HG02763 (cell line): ENCODE results near the gene SLC25A36.

Experiments
- ATAC-seq: cut with Tn5 transposase; IDR thresholded peaks from one replicate; pipeline ENCODE4 v1.9.1; 2021; ENCODE audit warnings: mild to moderate bottlenecking, moderate library complexity; ENCODE audit not compliant: unreplicated experiment

Gene SLC25A36, protein sequence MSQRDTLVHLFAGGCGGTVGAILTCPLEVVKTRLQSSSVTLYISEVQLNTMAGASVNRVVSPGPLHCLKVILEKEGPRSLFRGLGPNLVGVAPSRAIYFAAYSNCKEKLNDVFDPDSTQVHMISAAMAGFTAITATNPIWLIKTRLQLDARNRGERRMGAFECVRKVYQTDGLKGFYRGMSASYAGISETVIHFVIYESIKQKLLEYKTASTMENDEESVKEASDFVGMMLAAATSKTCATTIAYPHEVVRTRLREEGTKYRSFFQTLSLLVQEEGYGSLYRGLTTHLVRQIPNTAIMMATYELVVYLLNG

DNA sequence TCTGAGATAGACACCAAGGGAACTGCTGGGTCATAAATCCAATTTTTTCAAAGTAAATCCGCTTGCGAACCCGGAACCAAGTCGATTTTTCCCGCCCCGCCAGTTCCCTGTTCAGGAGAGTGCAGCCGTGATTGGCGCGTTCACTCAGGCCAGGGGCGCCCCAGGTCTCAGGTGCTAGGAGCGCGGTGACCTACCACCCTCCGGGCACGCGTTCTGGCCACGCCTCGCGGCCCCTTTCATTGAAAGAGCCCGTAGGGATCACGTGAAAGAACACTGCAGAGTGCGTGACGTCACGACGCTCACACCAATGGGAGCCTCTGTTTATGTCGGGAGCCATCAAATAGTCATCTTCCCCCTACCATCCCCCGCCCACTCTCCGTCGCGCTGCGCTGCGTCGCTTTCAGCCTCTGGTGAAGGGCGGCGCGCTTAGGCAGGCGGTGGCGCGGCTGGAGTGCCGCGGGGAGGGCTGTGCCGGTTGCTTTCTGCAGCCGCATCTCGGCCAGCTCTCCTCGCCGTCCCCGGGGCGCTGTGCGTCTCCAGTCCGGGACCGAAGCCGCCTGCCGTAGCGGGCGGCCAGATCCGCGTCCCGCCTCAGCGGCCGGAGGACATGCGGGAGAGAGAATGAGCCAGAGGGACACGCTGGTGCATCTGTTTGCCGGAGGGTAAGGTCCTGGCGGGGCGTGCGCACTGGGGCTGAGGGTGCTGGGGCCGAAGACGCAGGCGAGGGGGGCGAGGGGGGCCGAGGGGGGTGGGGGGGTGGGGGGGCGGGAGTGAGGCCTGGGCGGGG is at the start of gene SLC25A36:
Gene SLC25A36, plus strand, starts transcription at position 403 of the 787 bp plus-strand sequence. Its CDS starts 219 bp downstream, at position 622.
- ATAC-seq: peak; percentile 97

- no peak for ATAC-seq
These were observed 44.6 kb upstream of the SLC25A36 start for GRCh38 chr3:140896997-140897396.

GRCh38 chr3:140898340-140899180 is 43.1 kb upstream of the SLC25A36 start:
- ATAC-seq: no peak

DNA sequence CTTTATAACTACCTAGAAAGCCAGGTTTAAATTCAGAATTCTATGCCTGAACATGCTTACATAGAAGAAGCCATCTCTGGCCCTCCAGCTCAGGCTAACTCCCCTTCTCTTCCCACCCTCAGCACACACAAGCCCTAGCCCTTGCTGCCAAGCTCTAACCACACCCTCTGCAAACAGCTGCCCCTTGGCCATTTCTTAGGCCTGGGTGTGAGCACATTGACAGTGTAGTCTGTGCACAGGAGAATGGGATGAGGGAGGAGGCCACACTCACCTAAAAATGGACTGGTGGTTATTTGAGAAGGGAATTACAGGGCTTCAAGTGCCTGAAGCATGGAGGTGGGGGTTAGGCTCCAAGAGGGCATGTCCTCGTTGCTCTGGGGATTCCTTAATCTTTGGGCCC is 42.3 kb upstream of the SLC25A36 start:
- ATAC-seq: no peak

- no peak for ATAC-seq
These were observed 38.8 kb upstream of the SLC25A36 start for GRCh38 chr3:140902791-140903190.

DNA sequence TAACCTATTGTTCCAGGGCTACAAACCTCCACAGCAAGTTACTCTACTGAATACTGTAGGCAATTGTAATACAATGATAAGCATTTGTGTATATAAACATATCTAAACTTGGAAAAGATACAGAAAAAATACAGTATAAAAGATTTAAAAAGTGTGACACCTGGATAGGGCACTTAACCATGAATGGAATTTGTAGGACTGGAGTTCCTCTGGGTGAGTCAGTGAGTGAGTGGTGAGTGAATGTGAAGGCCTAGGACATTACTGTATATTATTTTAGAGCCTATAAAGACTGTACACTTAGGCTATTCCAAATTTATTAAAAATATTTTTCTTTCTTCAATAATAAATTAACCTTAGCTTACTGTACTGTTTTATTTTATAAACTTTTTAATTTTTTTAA is 38.4 kb upstream of the SLC25A36 start:
- no peak for ATAC-seq

DNA sequence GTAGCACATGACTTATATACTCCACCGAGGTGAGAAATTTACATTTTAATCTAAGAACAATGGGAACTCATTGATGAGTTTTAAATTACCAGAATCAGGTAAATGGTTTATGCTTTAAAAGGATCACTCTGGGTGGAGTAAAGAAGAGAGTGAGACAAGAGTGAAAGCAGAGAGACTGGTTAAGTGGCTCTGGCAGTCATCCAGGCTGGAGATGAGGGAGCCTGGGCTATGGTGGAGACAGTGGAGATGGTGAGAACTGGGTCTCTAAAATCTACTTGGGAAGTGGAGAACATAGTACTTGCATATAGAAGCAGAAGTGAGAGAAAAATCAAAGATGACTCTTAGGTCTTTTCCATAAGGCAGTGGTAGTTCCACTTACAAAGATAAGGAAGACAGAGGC is 37.1 kb upstream of the SLC25A36 start:
- no peak for ATAC-seq

- ATAC-seq: no peak
These were observed 36.1 kb upstream of the SLC25A36 start for GRCh38 chr3:140905559-140905958.

- ATAC-seq: no peak
These were observed 34.9 kb upstream of the SLC25A36 start for GRCh38 chr3:140906785-140907184.

DNA sequence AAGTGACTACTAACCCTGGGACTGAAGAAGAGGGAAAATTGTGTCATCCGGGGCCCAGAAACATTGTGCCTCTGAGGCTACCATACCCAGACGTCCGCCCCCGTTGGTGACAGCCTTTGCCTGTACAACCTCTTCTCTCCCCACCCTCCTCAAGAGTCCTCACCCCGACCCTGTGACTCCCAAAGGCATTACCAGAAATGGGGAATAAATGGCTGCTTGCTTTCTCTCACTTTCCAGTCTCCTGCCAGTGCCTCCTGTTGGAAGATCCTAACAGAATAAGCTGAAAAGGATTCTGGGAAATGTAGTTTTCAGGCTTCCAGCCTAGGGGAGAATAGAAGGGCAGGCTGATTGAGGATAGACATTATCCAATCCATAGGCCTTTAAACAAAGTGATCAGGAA is 30.8 kb upstream of the SLC25A36 start:
- ATAC-seq: no peak

DNA sequence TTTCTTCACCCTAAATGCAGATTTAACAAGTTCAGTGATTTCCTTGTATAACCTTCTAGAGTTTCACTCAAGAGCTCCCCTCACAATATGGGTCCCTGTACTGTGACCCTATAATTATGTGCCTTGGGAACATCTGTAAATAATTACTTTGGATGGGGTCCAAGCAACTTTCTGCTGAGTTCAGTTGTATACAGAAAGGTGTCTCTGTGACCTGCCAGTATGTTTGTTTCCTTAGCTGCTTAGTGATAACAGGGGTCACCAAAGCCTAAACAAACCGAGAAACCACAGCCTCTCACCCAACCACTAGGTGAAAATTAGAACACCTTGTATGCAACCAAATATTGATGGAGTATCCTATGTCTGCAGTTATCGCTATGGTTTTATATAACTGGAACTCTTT is 29.8 kb upstream of the SLC25A36 start:
- ATAC-seq: no peak

GRCh38 chr3:140913728-140914127 is 27.9 kb upstream of the SLC25A36 start:
- no peak for ATAC-seq

DNA sequence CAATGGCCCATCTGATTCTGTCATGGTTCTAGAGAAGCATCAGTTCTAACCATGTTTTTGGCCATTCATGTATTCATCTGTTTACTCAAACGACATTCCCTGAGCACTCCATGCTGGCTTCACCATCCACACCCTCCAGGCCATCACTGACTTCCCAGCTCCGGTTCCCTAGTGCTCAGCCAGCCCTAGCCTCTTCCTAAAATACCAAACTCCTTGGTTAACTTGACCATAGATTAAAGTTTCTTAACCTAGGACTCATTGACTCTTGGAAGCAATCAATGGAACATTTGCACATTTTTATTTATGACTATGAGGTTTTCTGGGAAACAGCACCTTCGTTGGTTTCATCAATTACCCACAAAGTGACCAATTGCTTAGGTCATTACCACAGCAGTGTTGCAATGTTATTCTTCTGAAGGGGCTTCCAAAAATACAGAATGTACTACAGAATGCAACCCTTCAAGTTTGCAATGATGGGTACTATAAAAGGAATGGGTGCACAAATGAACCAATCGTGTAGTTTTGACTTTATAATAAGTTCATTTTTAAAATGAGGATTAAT is 27.2 kb upstream of the SLC25A36 start:
- no peak for ATAC-seq

GRCh38 chr3:140916603-140917002 is 25.0 kb upstream of the SLC25A36 start:
- no peak for ATAC-seq

DNA sequence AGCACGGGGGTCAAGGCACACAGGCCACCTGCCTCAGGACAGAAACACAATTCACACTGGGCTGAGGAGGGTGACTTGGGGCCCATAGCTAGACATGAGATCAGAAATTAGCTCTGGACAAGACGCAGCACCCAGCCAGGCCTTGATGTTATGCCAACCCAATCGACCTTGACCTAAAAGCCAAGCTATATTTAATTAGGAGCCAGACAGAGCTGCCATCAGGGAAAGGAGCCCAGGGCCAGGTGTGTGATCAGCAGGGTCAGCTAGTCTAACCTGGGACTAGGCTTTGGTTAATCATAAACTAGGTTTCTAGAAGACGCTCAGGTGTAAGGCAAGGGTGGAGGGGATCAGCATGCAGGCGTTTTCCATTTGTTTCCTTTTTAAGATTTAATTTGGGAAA is 23.9 kb upstream of the SLC25A36 start:
- no peak for ATAC-seq

- ATAC-seq: no peak
These were observed 21.6 kb upstream of the SLC25A36 start for GRCh38 chr3:140920029-140920428.

GRCh38 chr3:140922634-140923033 is 19.0 kb upstream of the SLC25A36 start:
- no peak for ATAC-seq

- ATAC-seq: no peak
These were observed 17.4 kb upstream of the SLC25A36 start for GRCh38 chr3:140924097-140924873.

GRCh38 chr3:140927279-140928069 is 14.2 kb upstream of the SLC25A36 start:
- ATAC-seq: no peak

DNA sequence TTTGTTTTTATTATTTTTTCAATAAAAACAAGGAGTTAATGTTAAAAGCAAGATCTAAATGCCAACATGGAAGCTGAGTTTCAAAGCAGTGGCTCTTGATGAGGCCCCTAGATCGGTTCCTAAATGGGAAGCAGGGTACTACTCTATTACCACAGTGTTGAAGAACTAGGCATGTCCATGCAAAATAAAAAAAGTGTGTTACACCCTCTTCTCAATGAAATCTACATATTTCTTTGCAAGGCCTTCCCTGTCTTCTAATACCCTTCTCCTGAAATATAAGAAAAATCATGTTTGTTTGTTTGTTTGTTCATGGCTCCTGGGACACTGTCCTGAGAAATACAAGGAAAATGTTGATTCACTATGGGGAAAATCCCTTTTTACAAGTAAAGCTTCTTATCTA is 12.2 kb upstream of the SLC25A36 start:
- ATAC-seq: no peak
